T-cell (primary cell): ENCODE measurements around the gene COX6A2. TPM values are rescaled to one million over a fixed set of nuclear protein-coding genes. Genes with fewer than 3 reads are reported as not detected.

Experiments used
- ATAC-seq, 4 experiments: fragments of 200-7000 bp in 3 of 4; fragments of 150-1000 bp in 1 of 4; cut with Tn5 transposase; replicated peaks in 1 of 4; 1 replicate in 3 of 4; 2 replicates in 1 of 4; pipeline ENCODE4 v1.10.0; 2021; ENCODE audit warnings: moderate library complexity in 3 of 4, mild to moderate bottlenecking in 2 of 4, moderate number of reproducible peaks in 1 of 4
- CTCF ChIA-PET, 2 donors: fragments of 300-600 bp; sonication (Branson Sonifier 250); formaldehyde crosslinking; loops; one replicate each; lab custom pipeline; 2022; ENCODE audit warnings: antibody characterized with exemption in 2 of 2; lab: Charles Lee
- POLR2A ChIA-PET, 2 donors: fragments of 300-600 bp; sonication (Branson Sonifier 250); formaldehyde crosslinking; loops; one replicate each; lab custom pipeline; 2022; ENCODE audit warnings: antibody characterized with exemption in 2 of 2; lab: Charles Lee
- DNase-seq, 35 experiments: peaks; one replicate each; pipeline versions ENCODE4 v3.0.0 to v3.0.0-alpha.2; 2013 to 2023
- H3K27ac ChIP-seq: one replicate; pipeline ENCODE4 v1.5.1; 2013; ENCODE audit warnings: low read length
- H3K27me3 ChIP-seq, 2 experiments: replicated peaks in 1 of 2; 1 replicate in 1 of 2; 2 replicates in 1 of 2; pipeline versions ENCODE4 v1.6.1 to v1.7.0; 2013; ENCODE audit warnings: low read length in 1 of 2, mixed read lengths in 1 of 2; ENCODE audit not compliant: control insufficient read depth in 2 of 2, insufficient read depth in 2 of 2; ENCODE audit errors: extremely low read depth in 1 of 2
- H3K36me3 ChIP-seq, 2 donors: 1 replicate in 1 of 2; 2 replicates in 1 of 2; pipeline versions ENCODE4 v1.6.1 to v1.7.0; 2013; ENCODE audit warnings: low read length in 1 of 2; ENCODE audit not compliant: control insufficient read depth in 2 of 2, insufficient read depth in 1 of 2; ENCODE audit errors: extremely low read depth in 1 of 2
- H3K4me1 ChIP-seq, 2 experiments: 1 replicate in 1 of 2; 2 replicates in 1 of 2; pipeline versions ENCODE4 v1.6.1 to v1.7.0; 2013; ENCODE audit warnings: low read length in 2 of 2, mixed read lengths in 1 of 2; ENCODE audit not compliant: insufficient read depth in 2 of 2, control insufficient read depth in 1 of 2; ENCODE audit errors: extremely low read depth in 1 of 2
- H3K4me3 ChIP-seq, 2 donors: 1 replicate in 1 of 2; 2 replicates in 1 of 2; pipeline versions ENCODE4 v1.5.1 to v1.7.0; 2013; ENCODE audit warnings: mild to moderate bottlenecking in 2 of 2, low read length in 1 of 2, moderate library complexity in 1 of 2; ENCODE audit not compliant: control insufficient read depth in 1 of 2; ENCODE audit errors: extremely low read depth in 1 of 2
- H3K9me3 ChIP-seq: 2 replicates; pipeline ENCODE4 v1.7.0; 2013
- H3K27ac Mint-ChIP-seq, 2 donors: one replicate each; pipeline ENCODE4 v1.8.0; 2020 to 2021; ENCODE audit warnings: mild to moderate bottlenecking in 2 of 2, mixed read lengths in 2 of 2
- H3K27me3 Mint-ChIP-seq, 2 donors: one replicate each; pipeline ENCODE4 v1.8.0; 2021 to 2022; ENCODE audit warnings: mixed read lengths in 2 of 2
- H3K36me3 Mint-ChIP-seq: one replicate; pipeline ENCODE4 v1.8.0; 2021; ENCODE audit warnings: mixed read lengths
- H3K4me1 Mint-ChIP-seq, 3 donors: one replicate each; pipeline ENCODE4 v1.8.0; 2020 to 2022; ENCODE audit warnings: mixed read lengths in 3 of 3, mild to moderate bottlenecking in 1 of 3
- H3K4me3 Mint-ChIP-seq, 3 donors: one replicate each; pipeline ENCODE4 v1.8.0; 2020 to 2022; ENCODE audit warnings: mild to moderate bottlenecking in 3 of 3, mixed read lengths in 3 of 3, moderate library complexity in 3 of 3
- H3K9me3 Mint-ChIP-seq, 3 donors: one replicate each; pipeline ENCODE4 v1.8.0; 2020 to 2022; ENCODE audit warnings: mixed read lengths in 3 of 3
- WGBS: methylation state at CpG from one replicate; pipeline ENCODE4 v1.1.5; 2013; ENCODE audit warnings: missing lambda C conversion rate; ENCODE audit not compliant: insufficient coverage; 5-methylcytosine and 5-hydroxymethylcytosine counted together
- total RNA-seq, 35 experiments: library from RNA in 6 of 35; stranded (reverse) in 6 of 35; fragments of 120-200 nt in 1 of 35; gene quantifications; one replicate each; pipeline versions ENCODE4 v1.2.1 to v1.2.4 and lab custom pipeline; 2013 to 2026

Gene COX6A2
- total RNA-seq, 5 donors from 2014 or later (not counting 1 experiment from before 2014, with no cell fraction given), result not detected

- DNase-seq, result no peak
- CTCF ChIA-PET, result no interaction called here
- POLR2A ChIA-PET, result no interaction called here
Measured at GRCh38 chr16:31407406-31407805, 20.8 kb downstream of the COX6A2 start.

GRCh38 chr16:31404353-31405064, 23.7 kb downstream of the COX6A2 start:
- Histone ChIP-seq H3K36me3 (no peaks in the 10 kb centered on the region), H3K4me1 (peaks cover 0 to 38% of the 10 kb centered on the region in 2 experiments), H3K4me3 (no peak overlapping the region), H3K27ac (no peak overlapping the region), H3K27me3 (peaks cover 0 to 11% of the 10 kb centered on the region in 2 experiments), H3K9me3 (no peaks in the 10 kb centered on the region)
- no peak overlapping the region for H3K27ac Mint-ChIP-seq
- H3K27me3 Mint-ChIP-seq, result peaks cover 5% of the 10 kb centered on the region in 2 donors
- DNase-seq, result no peak
- POLR2A ChIA-PET, result no interaction called here
- 80% methylated on average over 2 of the region's 9 CpGs for WGBS
- H3K4me3 Mint-ChIP-seq, result no peak overlapping the region
- no peak for ATAC-seq
- H3K4me1 Mint-ChIP-seq, result peaks cover 7 to 13% (median 11%) of the 10 kb centered on the region in 3 donors
- H3K9me3 Mint-ChIP-seq, result peaks cover 0 to 6% (median 4%) of the 10 kb centered on the region in 3 donors
- CTCF ChIA-PET, result no interaction called here
- H3K36me3 Mint-ChIP-seq, result peaks cover 4% of the 10 kb centered on the region

More at GRCh38 chr16:31407406-31407805, 20.8 kb downstream of the COX6A2 start:
- Histone ChIP-seq H3K4me3 (no peak overlapping the region), H3K27ac (no peak overlapping the region), H3K4me1 (peaks cover 0 to 10% of the 10 kb centered on the region in 2 experiments), H3K27me3 (peaks cover 0 to 17% of the 10 kb centered on the region in 2 experiments), H3K9me3 (no peaks in the 10 kb centered on the region), H3K36me3 (no peaks in the 10 kb centered on the region)
- 84% methylated on average over 8 of the region's 8 CpGs for WGBS
- ATAC-seq, result no peak
- Mint-ChIP-seq H3K27me3 (peaks cover 5% of the 10 kb centered on the region in 2 donors), H3K27ac (no peak overlapping the region), H3K9me3 (no peaks in the 10 kb centered on the region), H3K4me3 (no peak overlapping the region), H3K4me1 (peaks cover 0 to 5% (median 5%) of the 10 kb centered on the region in 3 donors), H3K36me3 (no peaks in the 10 kb centered on the region)

- ChIA-PET CTCF (no interaction called here), POLR2A (no interaction called here)
- 90% methylated on average over 5 of the region's 21 CpGs for WGBS
- Histone ChIP-seq H3K4me3 (no peak overlapping the region), H3K27ac (no peak overlapping the region), H3K27me3 (peaks cover 0 to 10% of the 10 kb centered on the region in 2 experiments), H3K4me1 (peaks cover 0 to 45% of the 10 kb centered on the region in 2 experiments), H3K36me3 (no peaks in the 10 kb centered on the region), H3K9me3 (no peaks in the 10 kb centered on the region)
- peaks cover 5% of the 10 kb centered on the region in 2 donors for H3K27me3 Mint-ChIP-seq
- ATAC-seq (no peak), DNase-seq (no peak)
- H3K9me3 Mint-ChIP-seq, result peaks cover 0 to 9% (median 4%) of the 10 kb centered on the region in 3 donors
- H3K27ac Mint-ChIP-seq, result no peak overlapping the region
- H3K4me1 Mint-ChIP-seq, result peaks cover 7 to 18% (median 14%) of the 10 kb centered on the region in 3 donors
- peaks cover 4% of the 10 kb centered on the region for H3K36me3 Mint-ChIP-seq
- H3K4me3 Mint-ChIP-seq, result no peak overlapping the region
Measured at GRCh38 chr16:31403590-31404352, 24.4 kb downstream of the COX6A2 start.

GRCh38 chr16:31402687-31403086, 25.5 kb downstream of the COX6A2 start:
- WGBS, result 50% methylated on average over 1 of the region's 1 CpG
- DNase-seq (no peak), ATAC-seq (no peak)

GRCh38 chr16:31401436-31401835, 26.7 kb downstream of the COX6A2 start:
- H3K4me3 Mint-ChIP-seq, result no peak overlapping the region
- CTCF ChIA-PET, result no interaction called here
- peaks cover 0 to 2% of the 10 kb centered on the region in 2 experiments for H3K27me3 ChIP-seq
- H3K27ac ChIP-seq, result no peak overlapping the region
- peaks cover 0 to 9% (median 4%) of the 10 kb centered on the region in 3 donors for H3K9me3 Mint-ChIP-seq
- WGBS, result 90% methylated on average over 8 of the region's 11 CpGs
- H3K36me3 ChIP-seq, result no peaks in the 10 kb centered on the region
- H3K4me1 Mint-ChIP-seq, result peaks cover 7 to 18% (median 16%) of the 10 kb centered on the region in 3 donors
- peaks cover 0 to 56% of the 10 kb centered on the region in 2 experiments for H3K4me1 ChIP-seq
- DNase-seq (no peak), ATAC-seq (no peak)
- H3K27ac Mint-ChIP-seq, result no peak overlapping the region
- no peak overlapping the region for H3K4me3 ChIP-seq
- POLR2A ChIA-PET, result no interaction called here
- no peaks in the 10 kb centered on the region for H3K27me3 Mint-ChIP-seq
- H3K9me3 ChIP-seq, result no peaks in the 10 kb centered on the region
- H3K36me3 Mint-ChIP-seq, result peaks cover 4% of the 10 kb centered on the region

More at GRCh38 chr16:31402687-31403086, 25.5 kb downstream of the COX6A2 start:
- Mint-ChIP-seq H3K9me3 (peaks cover 0 to 9% (median 4%) of the 10 kb centered on the region in 3 donors), H3K27me3 (no peaks in the 10 kb centered on the region), H3K4me3 (no peak overlapping the region), H3K36me3 (peaks cover 4% of the 10 kb centered on the region), H3K27ac (no peak overlapping the region), H3K4me1 (peaks cover 7 to 18% (median 16%) of the 10 kb centered on the region in 3 donors)
- H3K4me1 ChIP-seq, result peaks cover 0 to 55% of the 10 kb centered on the region in 2 experiments
- H3K36me3 ChIP-seq, result no peaks in the 10 kb centered on the region
- ChIA-PET POLR2A (no interaction called here), CTCF (no interaction called here)
- no peaks in the 10 kb centered on the region for H3K9me3 ChIP-seq
- H3K4me3 ChIP-seq, result no peak overlapping the region
- H3K27me3 ChIP-seq, result peaks cover 0 to 3% of the 10 kb centered on the region in 2 experiments
- no peak overlapping the region for H3K27ac ChIP-seq

GRCh38 chr16:31400191-31400590, 28.0 kb downstream of the COX6A2 start:
- Histone ChIP-seq H3K36me3 (no peaks in the 10 kb centered on the region), H3K4me1 (peaks cover 0 to 56% of the 10 kb centered on the region in 2 experiments), H3K9me3 (no peaks in the 10 kb centered on the region), H3K4me3 (no peak overlapping the region), H3K27ac (no peak overlapping the region), H3K27me3 (peaks cover 0 to 2% of the 10 kb centered on the region in 2 experiments)
- ChIA-PET CTCF (no interaction called here), POLR2A (no interaction called here)
- peaks cover 4% of the 10 kb centered on the region for H3K36me3 Mint-ChIP-seq
- H3K4me1 Mint-ChIP-seq, result peaks cover 7 to 18% (median 16%) of the 10 kb centered on the region in 3 donors
- peaks cover 0 to 9% (median 4%) of the 10 kb centered on the region in 3 donors for H3K9me3 Mint-ChIP-seq
- H3K4me3 Mint-ChIP-seq, result no peak overlapping the region
- H3K27me3 Mint-ChIP-seq, result peaks cover 0 to 2% of the 10 kb centered on the region in 2 donors
- H3K27ac Mint-ChIP-seq, result no peak overlapping the region
- peak in 2 of 4 experiments; percentile 24 to 50 for ATAC-seq
- peak in 10 of 35 experiments; percentile 4 to 20 (median 8) for DNase-seq
- no CpG with 5 or more reads among the region's 2 CpGs for WGBS
